ENCODE results near the gene SEMA5B.

Gene SEMA5B

DNA sequence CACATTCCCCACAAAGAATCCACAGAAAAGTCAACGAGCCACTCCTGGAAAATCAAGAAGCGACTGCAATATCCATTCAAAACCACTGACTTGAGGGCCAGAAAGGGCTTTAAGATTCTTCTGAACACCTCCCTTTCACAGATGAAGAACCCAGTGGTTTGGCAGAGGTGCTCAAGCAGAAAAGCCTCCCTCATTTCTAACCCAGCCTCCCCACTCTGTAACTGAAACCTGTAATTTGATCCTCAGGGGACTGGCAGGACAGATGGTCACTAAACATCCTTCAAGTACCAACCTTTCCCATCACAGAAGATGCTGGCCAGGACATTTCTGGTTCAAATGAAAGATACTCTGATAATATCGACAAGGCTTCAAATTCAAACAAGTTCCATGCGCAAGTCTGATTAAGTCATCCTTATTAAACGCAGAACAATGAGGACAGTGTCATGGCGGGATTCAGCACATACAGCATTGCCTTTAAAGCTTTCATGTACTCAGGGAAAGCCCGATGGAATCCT lies 5.5 kb downstream of the SEMA5B start:
- no peak overlapping the region for H3K27ac ChIP-seq (ENCODE audit: low read depth, low read length, severe bottlenecking)
- H3K36me3 ChIP-seq (ENCODE audit: control insufficient read depth, insufficient read depth, low read length) = no peaks in the 10 kb centered on the region
- H3K4me3 ChIP-seq (ENCODE audit: extremely low read depth, insufficient read depth, low read length, poor library complexity, severe bottlenecking) = no peak overlapping the region
- no peaks in the 10 kb centered on the region for H3K4me1 ChIP-seq (ENCODE audit: control insufficient read depth, insufficient read depth, low read length, poor library complexity, severe bottlenecking)
- no peaks in the 10 kb centered on the region for H3K9me3 ChIP-seq (ENCODE audit: control insufficient read depth, low read length)
- 83 to 85% methylated on average over 5 to 6 of the region's 7 CpGs for WGBS, 2 experiments (ENCODE audit: insufficient coverage in 2 of 2)

DNA sequence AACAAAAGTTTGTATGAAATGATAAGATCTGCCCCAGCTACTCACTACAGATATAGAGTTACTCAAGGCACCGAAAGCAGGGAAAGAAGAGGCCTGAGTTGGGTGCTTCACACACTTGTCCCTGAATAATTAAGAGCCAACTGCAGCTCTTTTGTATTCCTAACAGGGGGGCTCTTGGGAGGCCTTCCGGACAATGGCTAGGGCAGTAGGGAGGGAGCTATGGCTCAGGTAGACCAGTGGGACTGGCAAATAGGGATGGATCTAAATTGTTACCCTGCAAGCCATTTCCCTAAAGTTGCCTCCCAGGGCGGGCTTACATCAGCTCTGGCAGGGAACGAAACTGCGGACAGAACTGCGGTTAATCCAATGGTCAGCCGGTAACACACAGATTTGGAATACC lies 6.2 kb downstream of the SEMA5B start:
- 80 to 88% methylated on average over 2 to 3 of the region's 7 CpGs for WGBS, 2 experiments (ENCODE audit: insufficient coverage in 2 of 2)
- no peaks in the 10 kb centered on the region for H3K9me3 ChIP-seq (ENCODE audit: control insufficient read depth, low read length)

GRCh38 chr3:123020709-123021108 lies 6.9 kb downstream of the SEMA5B start:
- no peaks in the 10 kb centered on the region for H3K36me3 ChIP-seq (ENCODE audit: control insufficient read depth, insufficient read depth, low read length)
- no peaks in the 10 kb centered on the region for H3K4me1 ChIP-seq (ENCODE audit: control insufficient read depth, insufficient read depth, low read length, poor library complexity, severe bottlenecking)
- WGBS, 2 experiments (ENCODE audit: insufficient coverage in 2 of 2) = 75 to 100% methylated on average over 1 to 3 of the region's 3 CpGs
- no peak overlapping the region for H3K4me3 ChIP-seq (ENCODE audit: extremely low read depth, insufficient read depth, low read length, poor library complexity, severe bottlenecking)
- H3K9me3 ChIP-seq (ENCODE audit: control insufficient read depth, low read length) = no peaks in the 10 kb centered on the region
- no peak overlapping the region for H3K27ac ChIP-seq (ENCODE audit: low read depth, low read length, severe bottlenecking)

More for the DNA sequence above, 6.2 kb downstream of the SEMA5B start:
- H3K4me1 ChIP-seq (ENCODE audit: control insufficient read depth, insufficient read depth, low read length, poor library complexity, severe bottlenecking) = no peaks in the 10 kb centered on the region
- H3K27ac ChIP-seq (ENCODE audit: low read depth, low read length, severe bottlenecking) = no peak overlapping the region
- no peak overlapping the region for H3K4me3 ChIP-seq (ENCODE audit: extremely low read depth, insufficient read depth, low read length, poor library complexity, severe bottlenecking)
- H3K36me3 ChIP-seq (ENCODE audit: control insufficient read depth, insufficient read depth, low read length) = no peaks in the 10 kb centered on the region

DNA sequence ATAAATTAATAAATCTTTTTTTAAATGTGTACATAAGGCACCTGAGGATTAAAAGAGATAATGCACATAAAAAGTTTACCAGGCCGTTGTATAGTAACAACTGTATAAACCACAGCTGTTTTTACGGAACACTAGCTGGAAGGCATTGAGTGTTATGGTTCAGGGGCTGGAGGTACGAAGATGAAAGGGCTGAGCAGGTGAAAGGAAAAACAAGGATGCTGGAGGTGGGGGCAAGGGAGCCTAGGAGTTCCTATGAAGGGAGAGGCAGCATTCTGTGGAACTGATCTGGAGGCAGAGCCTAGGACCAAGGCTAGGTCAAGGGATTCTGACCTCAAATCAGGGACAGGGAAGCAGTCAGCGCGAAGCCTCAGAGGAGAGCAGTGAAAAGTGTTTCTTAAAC lies 8.0 kb downstream of the SEMA5B start:
- 94 to 96% methylated on average over 3 to 4 of the region's 5 CpGs for WGBS, 2 experiments (ENCODE audit: insufficient coverage in 2 of 2)

DNA sequence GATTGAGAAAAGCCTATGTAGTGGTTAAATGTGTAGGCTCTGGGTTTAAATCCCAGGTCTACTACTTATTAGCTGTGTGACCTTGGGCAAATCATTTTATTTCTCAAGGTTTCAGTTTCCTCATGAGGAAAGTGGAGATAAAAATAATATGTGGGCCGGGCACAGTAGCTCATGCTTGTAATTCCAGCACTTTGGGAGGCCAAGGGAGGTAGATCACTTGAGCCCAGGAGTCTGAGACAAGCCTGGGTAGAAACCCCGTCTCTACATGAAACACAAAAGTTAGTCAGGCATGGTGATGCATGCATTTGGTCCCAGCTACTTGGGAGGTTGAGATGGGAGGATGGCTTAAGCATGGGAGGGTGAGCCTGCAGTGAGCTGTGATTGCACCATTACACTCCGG lies 8.4 kb downstream of the SEMA5B start:
- Histone ChIP-seq H3K36me3 (ENCODE audit: control insufficient read depth, insufficient read depth, low read length) (no peaks in the 10 kb centered on the region), H3K4me1 (ENCODE audit: control insufficient read depth, insufficient read depth, low read length, poor library complexity, severe bottlenecking) (no peaks in the 10 kb centered on the region)
- 88 to 93% methylated on average over 2 of the region's 3 CpGs for WGBS, 2 experiments (ENCODE audit: insufficient coverage in 2 of 2)

More for the DNA sequence above, 8.0 kb downstream of the SEMA5B start:
- H3K9me3 ChIP-seq (ENCODE audit: control insufficient read depth, low read length) = no peaks in the 10 kb centered on the region
- no peaks in the 10 kb centered on the region for H3K36me3 ChIP-seq (ENCODE audit: control insufficient read depth, insufficient read depth, low read length)
- H3K4me1 ChIP-seq (ENCODE audit: control insufficient read depth, insufficient read depth, low read length, poor library complexity, severe bottlenecking) = no peaks in the 10 kb centered on the region
- no peak overlapping the region for H3K27ac ChIP-seq (ENCODE audit: low read depth, low read length, severe bottlenecking)
- H3K4me3 ChIP-seq (ENCODE audit: extremely low read depth, insufficient read depth, low read length, poor library complexity, severe bottlenecking) = no peak overlapping the region

GRCh38 chr3:123018683-123019082 lies 8.9 kb downstream of the SEMA5B start:
- Histone ChIP-seq H3K9me3 (ENCODE audit: control insufficient read depth, low read length) (no peaks in the 10 kb centered on the region), H3K27ac (ENCODE audit: low read depth, low read length, severe bottlenecking) (no peak overlapping the region), H3K36me3 (ENCODE audit: control insufficient read depth, insufficient read depth, low read length) (no peaks in the 10 kb centered on the region), H3K4me1 (ENCODE audit: control insufficient read depth, insufficient read depth, low read length, poor library complexity, severe bottlenecking) (no peaks in the 10 kb centered on the region), H3K4me3 (ENCODE audit: extremely low read depth, insufficient read depth, low read length, poor library complexity, severe bottlenecking) (no peak overlapping the region)
- WGBS, 2 experiments (ENCODE audit: insufficient coverage in 2 of 2) = 86 to 100% methylated on average over 1 of the region's 1 CpG

More for the DNA sequence above, 8.4 kb downstream of the SEMA5B start:
- no peak overlapping the region for H3K27ac ChIP-seq (ENCODE audit: low read depth, low read length, severe bottlenecking)
- H3K4me3 ChIP-seq (ENCODE audit: extremely low read depth, insufficient read depth, low read length, poor library complexity, severe bottlenecking) = no peak overlapping the region
- H3K9me3 ChIP-seq (ENCODE audit: control insufficient read depth, low read length) = no peaks in the 10 kb centered on the region

DNA sequence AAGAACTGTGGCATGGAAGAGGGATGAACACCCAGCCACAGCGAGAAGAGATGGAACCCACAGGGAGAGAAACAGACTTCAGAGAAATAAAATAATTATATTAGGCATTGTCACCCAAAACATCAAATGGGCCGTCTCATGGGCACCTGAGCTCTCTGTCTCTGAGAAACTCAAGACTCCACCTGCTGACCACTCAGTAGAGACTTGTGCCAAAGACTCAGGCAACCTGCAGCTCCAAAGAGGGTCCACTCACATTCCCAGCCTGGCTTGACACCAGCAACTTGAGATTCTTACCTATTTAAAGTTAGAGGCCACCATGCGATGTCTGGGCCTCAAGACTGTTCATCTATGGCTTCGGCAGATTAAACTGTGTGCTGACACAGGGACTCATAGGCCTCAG lies 12.0 kb downstream of the SEMA5B start:
- H3K4me1 ChIP-seq (ENCODE audit: control insufficient read depth, insufficient read depth, low read length, poor library complexity, severe bottlenecking) = no peaks in the 10 kb centered on the region
- no peak overlapping the region for H3K4me3 ChIP-seq (ENCODE audit: extremely low read depth, insufficient read depth, low read length, poor library complexity, severe bottlenecking)
- no peaks in the 10 kb centered on the region for H3K36me3 ChIP-seq (ENCODE audit: control insufficient read depth, insufficient read depth, low read length)
- 78 to 82% methylated on average over 3 of the region's 4 CpGs for WGBS, 2 experiments (ENCODE audit: insufficient coverage in 2 of 2)
- no peaks in the 10 kb centered on the region for H3K9me3 ChIP-seq (ENCODE audit: control insufficient read depth, low read length)
- no peak overlapping the region for H3K27ac ChIP-seq (ENCODE audit: low read depth, low read length, severe bottlenecking)

GRCh38 chr3:123013876-123014275 lies 13.7 kb downstream of the SEMA5B start:
- H3K9me3 ChIP-seq (ENCODE audit: control insufficient read depth, low read length) = no peaks in the 10 kb centered on the region
- H3K36me3 ChIP-seq (ENCODE audit: control insufficient read depth, insufficient read depth, low read length) = no peaks in the 10 kb centered on the region
- no peak overlapping the region for H3K4me3 ChIP-seq (ENCODE audit: extremely low read depth, insufficient read depth, low read length, poor library complexity, severe bottlenecking)
- 89 to 90% methylated on average over 6 of the region's 6 CpGs for WGBS, 2 experiments (ENCODE audit: insufficient coverage in 2 of 2)
- no peaks in the 10 kb centered on the region for H3K4me1 ChIP-seq (ENCODE audit: control insufficient read depth, insufficient read depth, low read length, poor library complexity, severe bottlenecking)
- H3K27ac ChIP-seq (ENCODE audit: low read depth, low read length, severe bottlenecking) = no peak overlapping the region

DNA sequence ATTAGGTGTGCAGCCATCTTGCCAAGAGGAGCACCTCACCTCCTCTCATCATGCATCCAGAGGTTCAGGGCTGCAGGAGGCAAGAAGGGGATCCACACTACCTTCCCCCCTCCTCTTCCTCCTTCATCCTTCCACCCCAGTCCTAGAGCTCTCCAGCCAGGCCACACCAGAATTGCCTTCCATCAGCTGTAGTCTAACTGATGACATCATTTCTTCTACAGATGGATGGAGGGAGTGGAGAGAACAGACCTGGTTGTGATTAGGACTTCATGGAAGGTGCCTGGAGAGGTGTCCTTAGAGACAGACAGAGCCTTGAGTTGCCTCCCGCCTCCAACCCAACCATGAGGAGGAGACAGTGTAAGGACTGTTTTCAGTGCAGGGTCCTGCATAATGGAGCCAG lies 14.9 kb downstream of the SEMA5B start:
- no peaks in the 10 kb centered on the region for H3K36me3 ChIP-seq (ENCODE audit: control insufficient read depth, insufficient read depth, low read length)
- H3K4me1 ChIP-seq (ENCODE audit: control insufficient read depth, insufficient read depth, low read length, poor library complexity, severe bottlenecking) = no peaks in the 10 kb centered on the region
- H3K27ac ChIP-seq (ENCODE audit: low read depth, low read length, severe bottlenecking) = no peak overlapping the region
- WGBS, 2 experiments (ENCODE audit: insufficient coverage in 2 of 2) = 100% methylated on average over 1 of the region's 1 CpG
- no peaks in the 10 kb centered on the region for H3K9me3 ChIP-seq (ENCODE audit: control insufficient read depth, low read length)
- H3K4me3 ChIP-seq (ENCODE audit: extremely low read depth, insufficient read depth, low read length, poor library complexity, severe bottlenecking) = no peak overlapping the region

GRCh38 chr3:123011447-123011846 lies 16.1 kb downstream of the SEMA5B start:
- Histone ChIP-seq H3K9me3 (ENCODE audit: control insufficient read depth, low read length) (no peaks in the 10 kb centered on the region), H3K4me3 (ENCODE audit: extremely low read depth, insufficient read depth, low read length, poor library complexity, severe bottlenecking) (no peak overlapping the region), H3K4me1 (ENCODE audit: control insufficient read depth, insufficient read depth, low read length, poor library complexity, severe bottlenecking) (no peaks in the 10 kb centered on the region), H3K36me3 (ENCODE audit: control insufficient read depth, insufficient read depth, low read length) (no peaks in the 10 kb centered on the region), H3K27ac (ENCODE audit: low read depth, low read length, severe bottlenecking) (no peak overlapping the region)
- WGBS, 2 experiments (ENCODE audit: insufficient coverage in 2 of 2) = 100% methylated on average over 1 of the region's 1 CpG

DNA sequence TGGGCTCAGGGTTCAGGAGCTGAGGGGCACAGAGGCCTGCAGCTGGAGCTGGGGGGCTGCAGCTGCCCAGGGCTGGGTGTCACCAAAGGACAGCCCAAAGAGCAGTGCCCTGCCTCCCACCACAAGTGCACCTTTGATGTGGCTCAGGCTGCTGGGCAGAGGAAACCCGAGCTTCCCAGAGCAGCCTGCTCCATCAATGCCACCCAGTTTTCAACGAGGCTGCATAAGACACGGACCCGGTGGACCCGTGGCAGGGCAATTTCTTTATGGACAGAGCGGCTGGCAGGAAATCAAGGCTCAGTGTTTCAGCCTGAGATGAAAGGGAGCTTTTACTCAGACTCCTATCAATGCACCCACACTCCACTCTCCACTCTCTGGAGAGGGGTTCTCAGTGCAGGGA lies 18.7 kb downstream of the SEMA5B start:
- H3K9me3 ChIP-seq (ENCODE audit: control insufficient read depth, low read length) = no peaks in the 10 kb centered on the region
- 71 to 79% methylated on average over 5 to 6 of the region's 6 CpGs for WGBS, 2 experiments (ENCODE audit: insufficient coverage in 2 of 2)
- no peak overlapping the region for H3K4me3 ChIP-seq (ENCODE audit: extremely low read depth, insufficient read depth, low read length, poor library complexity, severe bottlenecking)
- no peaks in the 10 kb centered on the region for H3K4me1 ChIP-seq (ENCODE audit: control insufficient read depth, insufficient read depth, low read length, poor library complexity, severe bottlenecking)
- H3K27ac ChIP-seq (ENCODE audit: low read depth, low read length, severe bottlenecking) = no peak overlapping the region
- no peaks in the 10 kb centered on the region for H3K36me3 ChIP-seq (ENCODE audit: control insufficient read depth, insufficient read depth, low read length)
